Body of pancreas (tissue), 4 donors: ENCODE data around the gene TUBGCP4. TPM values are rescaled to one million over a fixed set of nuclear protein-coding genes. Genes with fewer than 3 reads are reported as not detected.

Source experiments
- ATAC-seq: fragments of 150-250 bp; one replicate; pipeline ENCODE4 v1.9.1; 2016
- DNase-seq, 4 donors: peaks; one replicate each; pipeline ENCODE4 v3.0.0-alpha.2; 2019
- H3K27ac ChIP-seq, 4 donors: fragments of 200-600 bp; sonication (generic); 1 replicate in 3 of 4; 2 replicates in 1 of 4; pipeline versions ENCODE4 v1.5.1 to v1.6.1; 2016 to 2019; ENCODE audit warnings: mild to moderate bottlenecking in 1 of 4, mixed read lengths in 1 of 4, moderate library complexity in 1 of 4
- H3K27me3 ChIP-seq, 2 donors: fragments of 200-600 bp; sonication (generic); one replicate each; pipeline ENCODE4 v1.6.0; 2016; ENCODE audit warnings: mild to moderate bottlenecking in 1 of 2
- H3K36me3 ChIP-seq, 2 donors: fragments of 200-600 bp; sonication (generic); replicated peaks in 1 of 2; 2 replicates each; pipeline ENCODE4 v1.5.1; 2016; ENCODE audit warnings: low read depth in 2 of 2; ENCODE audit not compliant: insufficient read depth in 1 of 2
- H3K4me1 ChIP-seq: fragments of 200-600 bp; sonication (generic); one replicate; pipeline ENCODE4 v1.6.0; 2016
- H3K4me3 ChIP-seq, 2 donors: fragments of 200-600 bp; sonication (generic); 1 replicate in 1 of 2; 2 replicates in 1 of 2; pipeline ENCODE4 v1.5.1; 2016 to 2019
- H3K9me3 ChIP-seq, 3 donors: fragments of 200-600 bp; sonication (generic); 1 replicate in 2 of 3; 2 replicates in 1 of 3; pipeline ENCODE4 v1.5.1; 2016
- POLR2A ChIP-seq, 3 donors: fragments of 450-650 bp; IDR thresholded peaks; one replicate each; pipeline ENCODE4 v1.6.1; 2016; ENCODE audit warnings: antibody characterized with exemption in 3 of 3, mild to moderate bottlenecking in 2 of 3
- WGBS, 2 donors: methylation state at CpG; one replicate each; pipeline ENCODE4 v1.1.5; 2017; 5-methylcytosine and 5-hydroxymethylcytosine counted together
- intact Hi-C: fragments of 100-400 bp; cut with DNase I; formaldehyde crosslinking; loops from one replicate; pipeline ENCODE4 v1.15.1; 2023
- total RNA-seq, 2 donors: library from RNA; depleted of rRNA; stranded (reverse); fragments of >200 nt; gene quantifications; one replicate each; pipeline ENCODE4 v1.1.0, GENCODE V29; 2016
- TF ChIP-seq, protein P1 (sequence below), 7 experiments: fragments of 450-650 bp in 4 of 7; fragments of 200-600 bp in 3 of 7; sonication (generic) in 3 of 7; IDR thresholded peaks; one replicate each; pipeline ENCODE4 v1.5.1; 2016 to 2019; ENCODE audit warnings: antibody characterized with exemption in 7 of 7

Gene TUBGCP4
- total RNA-seq, 2 donors from 2014 or later: 12.2 to 22.1 TPM

DNA sequence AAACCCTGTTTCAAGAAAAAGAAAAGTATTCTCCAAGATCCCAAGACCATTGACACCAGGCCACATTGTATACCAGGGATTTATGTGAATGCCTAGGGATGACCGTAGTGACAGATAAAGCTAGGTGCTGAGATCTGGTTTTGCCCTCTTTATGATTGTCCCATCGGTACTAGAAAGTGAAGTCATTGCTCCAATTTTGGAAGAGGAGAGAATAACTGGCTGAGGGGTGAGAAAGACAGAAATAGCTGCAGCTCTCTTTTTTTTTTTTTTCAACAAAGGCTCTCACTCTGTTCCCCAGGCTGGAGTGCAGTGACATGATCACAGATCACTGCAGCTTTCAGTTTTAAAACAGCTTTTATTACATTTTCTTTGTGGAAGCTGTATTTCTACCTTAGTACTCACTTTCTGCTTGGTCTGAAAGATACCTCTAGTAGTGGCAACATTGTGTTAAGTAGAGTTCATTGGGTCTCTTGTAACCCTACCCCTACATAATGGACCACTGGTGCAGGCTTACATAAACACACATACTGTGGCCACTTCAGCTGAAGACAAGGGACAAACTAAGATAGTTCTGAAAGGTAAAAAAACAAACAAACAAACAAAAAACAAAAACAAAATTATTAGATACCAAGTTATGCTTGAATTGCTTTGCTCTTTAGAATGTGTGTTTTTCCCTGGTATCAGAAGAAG lies 18.1 kb upstream of the TUBGCP4 start:
- WGBS, 2 donors: 86 to 92% methylated on average over 2 of the region's 2 CpGs

DNA sequence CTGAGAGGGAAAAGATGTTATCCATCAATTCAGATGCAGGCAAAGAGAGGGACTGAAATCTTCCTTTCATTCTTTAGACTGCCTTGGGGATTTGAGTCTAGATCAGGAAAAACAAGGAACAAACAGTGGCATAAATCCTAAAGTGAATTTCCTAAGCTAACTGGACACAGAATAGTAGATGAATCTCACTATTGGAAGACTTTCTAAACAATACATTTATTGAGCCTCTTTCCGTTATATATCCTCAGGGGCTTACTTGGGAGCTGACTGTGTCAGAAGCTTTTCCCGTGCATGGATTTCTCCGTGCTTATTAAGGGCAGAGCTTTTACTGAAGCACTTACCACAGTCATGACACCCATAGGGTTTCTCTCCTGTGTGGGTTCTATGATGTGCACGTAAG lies 10.1 kb upstream of the TUBGCP4 start:
- no peaks in the 10 kb centered on the region for H3K27me3 ChIP-seq
- DNase-seq (no peak), ATAC-seq (no peak)
- no peaks in the 10 kb centered on the region for H3K4me1 ChIP-seq
- H3K4me3 ChIP-seq: no peak overlapping the region
- no peak overlapping the region for H3K27ac ChIP-seq
- WGBS, 2 donors: 94 to 100% methylated on average over 4 of the region's 4 CpGs
- no peak for TF ChIP-seq POLR2A (IDR thresholded peaks at IDR 0.05)
- TF ChIP-seq, protein P1, sequence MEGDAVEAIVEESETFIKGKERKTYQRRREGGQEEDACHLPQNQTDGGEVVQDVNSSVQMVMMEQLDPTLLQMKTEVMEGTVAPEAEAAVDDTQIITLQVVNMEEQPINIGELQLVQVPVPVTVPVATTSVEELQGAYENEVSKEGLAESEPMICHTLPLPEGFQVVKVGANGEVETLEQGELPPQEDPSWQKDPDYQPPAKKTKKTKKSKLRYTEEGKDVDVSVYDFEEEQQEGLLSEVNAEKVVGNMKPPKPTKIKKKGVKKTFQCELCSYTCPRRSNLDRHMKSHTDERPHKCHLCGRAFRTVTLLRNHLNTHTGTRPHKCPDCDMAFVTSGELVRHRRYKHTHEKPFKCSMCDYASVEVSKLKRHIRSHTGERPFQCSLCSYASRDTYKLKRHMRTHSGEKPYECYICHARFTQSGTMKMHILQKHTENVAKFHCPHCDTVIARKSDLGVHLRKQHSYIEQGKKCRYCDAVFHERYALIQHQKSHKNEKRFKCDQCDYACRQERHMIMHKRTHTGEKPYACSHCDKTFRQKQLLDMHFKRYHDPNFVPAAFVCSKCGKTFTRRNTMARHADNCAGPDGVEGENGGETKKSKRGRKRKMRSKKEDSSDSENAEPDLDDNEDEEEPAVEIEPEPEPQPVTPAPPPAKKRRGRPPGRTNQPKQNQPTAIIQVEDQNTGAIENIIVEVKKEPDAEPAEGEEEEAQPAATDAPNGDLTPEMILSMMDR (IDR thresholded peaks at IDR 0.05): no peak
- intact Hi-C loops: no loop called here
- H3K36me3 ChIP-seq: peaks cover 14 to 21% of the 10 kb centered on the region in 2 donors
- peaks cover 0 to 32% (median 5%) of the 10 kb centered on the region in 3 donors for H3K9me3 ChIP-seq

More for the DNA sequence above, 18.1 kb upstream of the TUBGCP4 start:
- Histone ChIP-seq H3K9me3 (no peaks in the 10 kb centered on the region), H3K36me3 (no peaks in the 10 kb centered on the region), H3K4me1 (no peaks in the 10 kb centered on the region), H3K4me3 (no peak overlapping the region), H3K27ac (no peak overlapping the region), H3K27me3 (no peaks in the 10 kb centered on the region)
- no peak for TF ChIP-seq POLR2A (IDR thresholded peaks at IDR 0.05)
- TF ChIP-seq, protein P1 (IDR thresholded peaks at IDR 0.05): no peak
- ATAC-seq (no peak), DNase-seq (no peak)
- intact Hi-C loops: no loop called here

DNA sequence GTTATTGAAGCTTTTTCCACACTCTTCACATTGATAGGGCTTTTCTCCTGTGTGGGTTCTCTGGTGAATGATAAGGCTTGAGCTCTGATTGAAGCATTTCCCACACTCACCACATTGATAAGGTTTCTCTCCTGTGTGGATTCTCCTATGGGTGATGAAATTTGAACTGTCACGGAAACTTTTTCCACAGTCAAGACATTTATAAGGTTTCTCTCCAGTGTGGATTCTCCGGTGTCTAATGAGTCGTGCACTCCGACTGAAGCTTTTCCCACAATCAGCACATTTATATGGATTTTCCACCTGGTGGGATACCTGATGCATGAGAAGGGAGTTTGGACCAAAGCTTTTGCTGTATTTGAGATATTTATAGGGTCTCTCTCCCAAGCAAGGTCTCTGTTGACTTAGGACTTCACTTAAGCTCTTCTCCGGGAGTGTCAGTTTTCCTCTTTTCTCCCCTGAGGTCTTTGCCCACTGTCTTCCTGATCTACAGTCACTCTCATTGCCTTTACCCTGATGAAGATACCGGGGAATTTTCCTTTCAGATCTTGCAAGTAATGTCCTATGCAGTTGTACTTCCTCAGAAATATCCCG lies 9.5 kb upstream of the TUBGCP4 start:
- intact Hi-C loops: no loop called here
- no peaks in the 10 kb centered on the region for H3K27me3 ChIP-seq
- WGBS, 2 donors: 96 to 99% methylated on average over 7 of the region's 7 CpGs
- peaks cover 14 to 21% of the 10 kb centered on the region in 2 donors for H3K36me3 ChIP-seq
- DNase-seq (no peak), ATAC-seq (no peak)
- H3K4me1 ChIP-seq: no peaks in the 10 kb centered on the region
- no peak overlapping the region for H3K27ac ChIP-seq
- peaks cover 0 to 32% (median 5%) of the 10 kb centered on the region in 3 donors for H3K9me3 ChIP-seq
- H3K4me3 ChIP-seq: no peak overlapping the region
- TF ChIP-seq, protein P1 (IDR thresholded peaks at IDR 0.05): no peak
- TF ChIP-seq POLR2A (IDR thresholded peaks at IDR 0.05): no peak

- H3K27ac ChIP-seq: peak overlapping the region; percentile 61 to 77 (median 72)
- peak; percentile 47 for ATAC-seq
- H3K4me1 ChIP-seq: peaks cover 29% of the 10 kb centered on the region
- TF ChIP-seq POLR2A (IDR thresholded peaks at IDR 0.05): no peak
- TF ChIP-seq, protein P1 (IDR thresholded peaks at IDR 0.05): no peak
- DNase-seq: peak in 3 of 4 donors; percentile 3 to 22 (median 17)
- peak overlapping the region; percentile 35 to 49 for H3K4me3 ChIP-seq
- no peaks in the 10 kb centered on the region for H3K36me3 ChIP-seq
- intact Hi-C loops: no loop called here
- 0 to 1% methylated on average over 20 to 44 of the region's 45 CpGs for WGBS, 2 donors
- H3K27me3 ChIP-seq: no peaks in the 10 kb centered on the region
- H3K9me3 ChIP-seq: no peaks in the 10 kb centered on the region
These were observed 459 bp upstream of the TUBGCP4 start for GRCh38 chr15:43370310-43370974.
